ENCODE measurements around the gene ATP5MC2.

ATP5MC2 gene

GRCh38 chr12:53676656-53677015, 753 bp upstream of the ATP5MC2 start:
- H3K4me1 ChIP-seq (ENCODE audit: insufficient read depth, low read length), result peaks cover 41% of the 10 kb centered on the region
- ATAC-seq (ENCODE audit: insufficient read depth, low read depth) (no peak), DNase-seq (no peak)
- no peaks in the 10 kb centered on the region for H3K9me3 ChIP-seq (ENCODE audit: insufficient read depth, low read length, severe bottlenecking)
- peak overlapping the region; percentile 63; the same call in 1 of the 2 replicates for H3K27ac ChIP-seq (ENCODE audit: low read length)
- H4K20me1 ChIP-seq (ENCODE audit: insufficient read depth, low read length), result peaks cover 6% of the 10 kb centered on the region; the same call in 1 of the 2 replicates
- peaks cover 30% of the 10 kb centered on the region for H3K36me3 ChIP-seq (ENCODE audit: insufficient read depth, low read length)
- H3K4me2 ChIP-seq (ENCODE audit: insufficient read depth, low read length), result peak overlapping the region; percentile 89
- H3K79me2 ChIP-seq (ENCODE audit: insufficient read depth, low read length), result peaks cover 40% of the 10 kb centered on the region
- peak overlapping the region; percentile 95 for H2AFZ ChIP-seq (ENCODE audit: low read depth, low read length)
- peaks cover 21% of the 10 kb centered on the region for H3K27me3 ChIP-seq (ENCODE audit: insufficient read depth, low read length, poor library complexity)
- peak overlapping the region; percentile 85 for H3K9ac ChIP-seq (ENCODE audit: low read depth, low read length)
- TF ChIP-seq, protein P1, sequence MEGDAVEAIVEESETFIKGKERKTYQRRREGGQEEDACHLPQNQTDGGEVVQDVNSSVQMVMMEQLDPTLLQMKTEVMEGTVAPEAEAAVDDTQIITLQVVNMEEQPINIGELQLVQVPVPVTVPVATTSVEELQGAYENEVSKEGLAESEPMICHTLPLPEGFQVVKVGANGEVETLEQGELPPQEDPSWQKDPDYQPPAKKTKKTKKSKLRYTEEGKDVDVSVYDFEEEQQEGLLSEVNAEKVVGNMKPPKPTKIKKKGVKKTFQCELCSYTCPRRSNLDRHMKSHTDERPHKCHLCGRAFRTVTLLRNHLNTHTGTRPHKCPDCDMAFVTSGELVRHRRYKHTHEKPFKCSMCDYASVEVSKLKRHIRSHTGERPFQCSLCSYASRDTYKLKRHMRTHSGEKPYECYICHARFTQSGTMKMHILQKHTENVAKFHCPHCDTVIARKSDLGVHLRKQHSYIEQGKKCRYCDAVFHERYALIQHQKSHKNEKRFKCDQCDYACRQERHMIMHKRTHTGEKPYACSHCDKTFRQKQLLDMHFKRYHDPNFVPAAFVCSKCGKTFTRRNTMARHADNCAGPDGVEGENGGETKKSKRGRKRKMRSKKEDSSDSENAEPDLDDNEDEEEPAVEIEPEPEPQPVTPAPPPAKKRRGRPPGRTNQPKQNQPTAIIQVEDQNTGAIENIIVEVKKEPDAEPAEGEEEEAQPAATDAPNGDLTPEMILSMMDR (IDR thresholded peaks at IDR 0.05; ENCODE audit: borderline replicate concordance, extremely low read depth, low read length, poor library complexity, severe bottlenecking), result no peak
- no peak for TF ChIP-seq EZH2 (IDR thresholded peaks at IDR 0.05; ENCODE audit: borderline replicate concordance, low read depth, low read length, severe bottlenecking)
- H3K4me3 ChIP-seq (ENCODE audit: low read depth in 1 of 2, low read length in 2 of 2), result peak overlapping the region; percentile 20 to 89; a peak in 3 of 4 replicates

DNA sequence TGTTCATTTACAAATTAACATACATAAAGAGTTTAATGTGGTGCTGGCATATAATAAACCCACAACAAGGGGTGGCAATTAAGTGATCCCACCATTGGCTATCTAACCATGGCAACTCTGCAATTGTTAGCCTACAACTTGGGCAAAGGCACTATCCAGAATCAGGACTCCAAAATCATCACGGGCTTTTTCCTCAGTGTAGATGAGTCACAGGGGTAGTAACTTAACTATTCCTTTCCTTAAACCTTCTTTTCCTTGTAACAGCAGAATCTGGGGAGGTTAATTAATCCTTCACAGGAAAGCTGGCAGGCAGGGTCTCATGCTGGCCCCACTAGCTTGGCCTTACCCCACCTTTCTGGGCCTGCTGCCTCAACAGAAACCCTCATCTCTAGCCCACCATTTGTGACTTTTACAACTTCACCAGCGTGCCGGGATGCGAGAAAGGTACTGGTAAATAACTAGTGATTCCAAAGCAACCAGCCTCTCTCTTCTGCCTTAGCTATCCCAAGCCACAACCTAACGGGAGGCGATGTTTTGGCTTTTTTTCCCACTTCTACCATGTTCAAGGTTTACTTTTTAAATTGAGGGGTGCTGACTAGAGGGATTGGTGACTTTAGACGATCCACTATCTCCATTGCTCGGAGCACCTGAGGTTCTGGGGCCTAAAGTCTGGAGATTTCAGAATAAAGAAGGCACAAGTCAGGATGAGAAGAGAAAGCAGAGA, 744 bp downstream of the ATP5MC2 start:
- DNase-seq (peak; percentile 14), ATAC-seq (ENCODE audit: insufficient read depth, low read depth) (no peak)
- H3K27me3 ChIP-seq (ENCODE audit: insufficient read depth, low read length, poor library complexity), result peaks cover 21% of the 10 kb centered on the region
- peak overlapping the region; percentile 85 for H3K9ac ChIP-seq (ENCODE audit: low read depth, low read length)
- H3K9me3 ChIP-seq (ENCODE audit: insufficient read depth, low read length, severe bottlenecking), result no peaks in the 10 kb centered on the region
- peak overlapping the region; percentile 89 for H3K4me2 ChIP-seq (ENCODE audit: insufficient read depth, low read length)
- peaks cover 16% of the 10 kb centered on the region; the same call in 1 of the 2 replicates for H4K20me1 ChIP-seq (ENCODE audit: insufficient read depth, low read length)
- peaks cover 45% of the 10 kb centered on the region for H3K36me3 ChIP-seq (ENCODE audit: insufficient read depth, low read length)
- H3K27ac ChIP-seq (ENCODE audit: low read length), result peak overlapping the region; percentile 97
- H3K4me3 ChIP-seq (ENCODE audit: low read depth in 1 of 2, low read length in 2 of 2), result peak overlapping the region; percentile 89 to 90
- H3K79me2 ChIP-seq (ENCODE audit: insufficient read depth, low read length), result peaks cover 53% of the 10 kb centered on the region
- peak overlapping the region; percentile 90 for H2AFZ ChIP-seq (ENCODE audit: low read depth, low read length)
- peaks cover 47% of the 10 kb centered on the region for H3K4me1 ChIP-seq (ENCODE audit: insufficient read depth, low read length)
- TF ChIP-seq, protein P1 (IDR thresholded peaks at IDR 0.05; ENCODE audit: borderline replicate concordance, extremely low read depth, low read length, poor library complexity, severe bottlenecking), result no peak
- no peak for TF ChIP-seq EZH2 (IDR thresholded peaks at IDR 0.05; ENCODE audit: borderline replicate concordance, low read depth, low read length, severe bottlenecking)

GRCh38 chr12:53670971-53671370, 4.9 kb downstream of the ATP5MC2 start:
- Histone ChIP-seq H3K4me1 (ENCODE audit: insufficient read depth, low read length) (peaks cover 39% of the 10 kb centered on the region), H2AFZ (ENCODE audit: low read depth, low read length) (no peak overlapping the region), H3K79me2 (ENCODE audit: insufficient read depth, low read length) (peaks cover 60% of the 10 kb centered on the region), H3K27ac (ENCODE audit: low read length) (no peak overlapping the region), H3K9ac (ENCODE audit: low read depth, low read length) (no peak overlapping the region), H3K4me3 (ENCODE audit: low read depth in 1 of 2, low read length in 2 of 2) (no peak overlapping the region), H4K20me1 (ENCODE audit: insufficient read depth, low read length) (peaks cover 24% of the 10 kb centered on the region; the same call in 1 of the 2 replicates), H3K36me3 (ENCODE audit: insufficient read depth, low read length) (peaks cover 83% of the 10 kb centered on the region), H3K9me3 (ENCODE audit: insufficient read depth, low read length, severe bottlenecking) (no peaks in the 10 kb centered on the region), H3K4me2 (ENCODE audit: insufficient read depth, low read length) (peak overlapping the region; percentile 42; the same call in 1 of the 2 replicates), H3K27me3 (ENCODE audit: insufficient read depth, low read length, poor library complexity) (no peaks in the 10 kb centered on the region)
- TF ChIP-seq, protein P1 (IDR thresholded peaks at IDR 0.05; ENCODE audit: borderline replicate concordance, extremely low read depth, low read length, poor library complexity, severe bottlenecking), result no peak
- no peak for TF ChIP-seq EZH2 (IDR thresholded peaks at IDR 0.05; ENCODE audit: borderline replicate concordance, low read depth, low read length, severe bottlenecking)
- DNase-seq, result no peak
- ATAC-seq (ENCODE audit: insufficient read depth, low read depth), result no peak
